GM12864 (cell line): ENCODE results near the gene SMURF1.
"Not testable (repeated sequence)": the region's sequence is repeated elsewhere in the genome, so short reads cannot be mapped to it uniquely, and the experiment has no call there.

Source experiments
- DNase-seq: peaks from one replicate; pipeline ENCODE4 v3.0.0-alpha.2; 2011; ENCODE audit warnings: low read depth
- H3K4me3 ChIP-seq: 2 replicates; pipeline ENCODE4 v1.5.1; 2011; ENCODE audit warnings: mild to moderate bottlenecking, low read depth, low read length, control low read depth
- TF ChIP-seq, protein P1 (sequence below): IDR thresholded peaks from 2 replicates; pipeline ENCODE4 v1.5.1; 2011; ENCODE audit warnings: low read depth, mild to moderate bottlenecking, moderate library complexity, low read length, control low read depth, inconsistent platforms; ENCODE audit errors: missing control alignments

SMURF1 gene

DNA sequence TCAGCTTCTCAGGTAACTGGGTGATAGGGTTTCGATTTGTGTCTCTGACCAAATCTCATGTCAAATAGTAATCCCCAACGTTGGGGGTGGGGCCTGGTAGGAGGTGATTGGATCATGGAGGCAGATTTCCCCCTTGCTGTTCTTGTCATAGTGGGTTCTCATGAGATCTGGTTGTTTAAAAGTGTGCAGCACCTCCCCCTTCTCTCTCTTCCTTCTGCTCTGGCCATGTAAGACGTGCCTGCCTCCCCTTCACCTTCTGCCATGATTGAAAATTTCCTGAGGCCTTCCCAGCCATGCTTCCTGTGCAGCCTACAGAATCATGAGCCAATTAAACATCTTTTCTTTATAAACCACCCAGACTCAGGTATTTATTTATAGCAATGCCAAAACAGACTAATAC lies 21.9 kb upstream of the SMURF1 start:
- no peak for DNase-seq
- no peak overlapping the region for H3K4me3 ChIP-seq
- TF ChIP-seq, protein P1, sequence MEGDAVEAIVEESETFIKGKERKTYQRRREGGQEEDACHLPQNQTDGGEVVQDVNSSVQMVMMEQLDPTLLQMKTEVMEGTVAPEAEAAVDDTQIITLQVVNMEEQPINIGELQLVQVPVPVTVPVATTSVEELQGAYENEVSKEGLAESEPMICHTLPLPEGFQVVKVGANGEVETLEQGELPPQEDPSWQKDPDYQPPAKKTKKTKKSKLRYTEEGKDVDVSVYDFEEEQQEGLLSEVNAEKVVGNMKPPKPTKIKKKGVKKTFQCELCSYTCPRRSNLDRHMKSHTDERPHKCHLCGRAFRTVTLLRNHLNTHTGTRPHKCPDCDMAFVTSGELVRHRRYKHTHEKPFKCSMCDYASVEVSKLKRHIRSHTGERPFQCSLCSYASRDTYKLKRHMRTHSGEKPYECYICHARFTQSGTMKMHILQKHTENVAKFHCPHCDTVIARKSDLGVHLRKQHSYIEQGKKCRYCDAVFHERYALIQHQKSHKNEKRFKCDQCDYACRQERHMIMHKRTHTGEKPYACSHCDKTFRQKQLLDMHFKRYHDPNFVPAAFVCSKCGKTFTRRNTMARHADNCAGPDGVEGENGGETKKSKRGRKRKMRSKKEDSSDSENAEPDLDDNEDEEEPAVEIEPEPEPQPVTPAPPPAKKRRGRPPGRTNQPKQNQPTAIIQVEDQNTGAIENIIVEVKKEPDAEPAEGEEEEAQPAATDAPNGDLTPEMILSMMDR = no peak

DNA sequence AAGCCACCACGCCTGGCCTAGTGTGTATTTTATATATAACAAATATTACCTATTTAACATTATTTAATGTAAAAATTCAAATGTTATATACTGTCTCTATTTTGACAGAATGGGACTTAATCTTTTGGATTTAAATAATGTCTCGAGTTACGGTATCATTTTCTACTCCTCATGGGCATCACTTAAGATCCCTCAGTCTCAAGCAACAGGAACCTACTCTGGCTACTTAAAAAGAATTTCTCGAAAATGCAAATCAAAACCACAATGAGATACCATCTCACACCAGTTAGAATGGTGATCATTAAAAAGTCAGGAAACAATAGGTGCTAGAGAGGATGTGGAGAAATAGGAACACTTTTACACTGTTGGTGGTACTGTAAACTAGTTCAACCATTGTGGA lies 19.8 kb upstream of the SMURF1 start:
- DNase-seq, H3K4me3 ChIP-seq: not testable (repeated sequence)

DNA sequence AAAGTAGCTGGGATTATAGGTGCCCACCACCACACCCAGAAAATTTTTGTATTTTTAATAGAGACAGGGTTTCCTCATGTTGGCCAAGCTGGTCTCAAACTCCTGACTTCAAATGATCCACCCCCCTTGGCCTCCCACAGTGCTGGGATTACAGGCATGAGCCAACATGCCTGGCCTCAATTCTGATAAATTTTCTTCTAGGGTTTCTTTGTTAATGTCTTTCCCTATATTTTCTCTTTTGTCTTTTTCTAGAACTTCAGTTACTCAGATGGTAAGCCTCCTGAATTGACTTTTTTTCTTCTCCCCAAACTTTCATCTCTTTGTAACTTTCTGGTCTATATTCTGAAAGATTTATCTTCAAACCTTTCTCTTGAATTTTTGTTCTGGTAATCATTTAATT lies 12.7 kb upstream of the SMURF1 start:
- TF ChIP-seq, protein P1 = no peak
- no peak for DNase-seq
- no peak overlapping the region for H3K4me3 ChIP-seq

DNA sequence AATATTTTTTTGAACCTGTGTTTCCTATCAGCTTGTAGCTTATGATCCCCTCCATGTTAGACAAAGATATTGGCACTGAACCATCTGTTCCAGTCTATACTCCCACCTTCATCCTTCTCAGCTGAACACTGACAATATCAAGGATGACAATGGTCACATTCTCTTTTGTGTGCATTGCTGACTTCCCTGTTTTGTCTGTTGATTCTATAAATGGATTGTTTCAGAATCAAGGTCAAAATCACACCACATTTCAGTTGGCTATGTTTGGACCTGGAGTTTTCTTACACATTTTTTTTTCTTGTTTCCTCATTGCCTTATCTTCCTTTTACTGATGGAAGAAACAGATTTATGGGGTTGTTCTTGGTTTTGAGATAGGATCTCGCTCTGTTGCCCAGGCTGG lies 11.3 kb upstream of the SMURF1 start:
- TF ChIP-seq, protein P1 = no peak
- no peak overlapping the region for H3K4me3 ChIP-seq
- no peak for DNase-seq

DNA sequence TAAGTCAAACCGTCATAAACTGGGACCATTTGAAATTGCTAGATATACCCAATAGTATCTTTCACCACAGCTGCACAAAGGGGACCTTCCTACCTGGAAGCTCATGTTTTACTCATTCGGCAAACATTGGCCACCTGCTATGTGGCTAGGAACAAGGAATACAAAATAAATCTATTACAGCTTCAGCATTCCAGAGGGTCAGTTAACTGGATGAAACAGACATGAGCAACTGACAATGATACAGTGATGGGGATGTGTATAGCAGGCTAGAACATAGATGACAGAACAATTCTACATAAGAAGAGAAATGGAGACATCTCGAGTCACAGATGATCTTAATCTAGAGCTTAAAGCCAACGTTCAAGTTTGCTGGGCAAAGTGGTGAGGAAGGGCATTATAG lies 3.1 kb upstream of the SMURF1 start:
- DNase-seq = no peak
- no peak overlapping the region for H3K4me3 ChIP-seq
- TF ChIP-seq, protein P1 = no peak

DNA sequence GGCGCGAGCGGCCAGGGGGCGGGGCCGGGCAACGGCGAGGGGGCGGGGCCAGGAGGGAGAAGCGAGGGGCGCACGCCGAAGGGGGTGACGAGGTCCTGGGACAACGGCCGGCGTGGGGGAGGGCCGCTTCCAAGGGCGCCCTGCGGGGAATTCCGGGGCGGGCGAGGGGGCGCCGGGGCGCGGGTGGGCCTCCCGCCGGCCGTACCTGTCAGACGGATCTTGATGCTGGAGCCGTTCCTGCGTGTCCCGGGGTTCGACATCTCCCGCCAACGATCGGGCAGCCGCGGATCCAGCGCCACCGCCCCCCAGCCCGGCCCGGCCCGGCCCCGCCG lies 421 bp downstream of the SMURF1 start:
- TF ChIP-seq, protein P1 = no peak
- H3K4me3 ChIP-seq = peak overlapping the region; percentile 65
- DNase-seq = no peak

DNA sequence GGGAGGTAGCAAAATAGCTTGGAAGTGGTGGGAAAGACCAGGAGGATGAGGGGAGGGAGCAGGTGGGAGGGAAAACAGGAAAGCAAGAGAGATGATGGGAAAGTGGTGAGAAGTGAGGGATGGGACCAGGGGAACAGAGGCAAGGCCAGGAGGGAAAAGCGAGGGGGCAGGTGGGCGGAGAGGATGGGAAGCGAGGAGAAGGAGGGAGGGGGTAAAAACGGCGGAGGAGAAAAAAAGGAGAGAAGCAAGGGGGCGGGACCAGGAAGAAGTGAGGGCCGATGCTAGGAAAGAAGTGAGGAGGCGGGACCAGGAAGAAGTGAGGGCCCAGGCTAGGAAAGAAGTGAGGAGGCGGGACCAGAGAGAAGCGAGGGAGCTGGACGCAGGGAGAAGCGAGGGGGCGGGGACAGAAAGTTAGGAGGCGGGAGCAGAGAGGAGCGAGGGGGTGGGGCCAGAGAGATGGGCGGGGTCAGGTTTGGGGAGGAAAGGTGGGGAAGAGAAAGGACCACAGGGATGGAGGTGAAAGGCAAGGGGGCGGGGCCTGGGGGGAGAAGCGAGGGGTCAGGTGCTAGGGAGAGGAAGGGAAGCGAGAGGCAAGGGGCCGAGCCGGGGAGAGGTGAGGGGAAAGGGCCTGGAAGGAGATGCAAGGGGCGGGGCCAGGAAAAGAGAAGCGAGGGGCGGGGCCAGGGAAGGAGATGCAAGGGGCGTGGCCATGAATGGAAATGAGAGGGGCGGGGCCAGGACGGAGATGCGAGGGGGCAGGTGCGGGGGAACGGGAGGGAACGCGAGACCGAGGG lies 984 bp downstream of the SMURF1 start:
- TF ChIP-seq, protein P1 = no peak
- DNase-seq = peak; percentile 45
- H3K4me3 ChIP-seq = peak overlapping the region; percentile 65
